ENCODE measurements around the gene NTNG1. TPM values are rescaled to one million over a fixed set of nuclear protein-coding genes. Genes with fewer than 3 reads are reported as not detected.

NTNG1 gene
- total RNA-seq (2021) = 1.0 and 1.5 TPM in 2 replicates
- long read RNA-seq = 0 reads

- H3K27ac ChIP-seq (ENCODE audit: insufficient read length, low read depth, low read length) = no peak within 1 kb of the TSS
Measured at GRCh38 chr1:107140703-107141490, at the start of gene NTNG1. Gene NTNG1 (plus strand): TSS chr1:107141039.

More at GRCh38 chr1:107140703-107141490, at the start of gene NTNG1:
- peak within 1 kb of the TSS; percentile 95 for H3K4me2 ChIP-seq (ENCODE audit: insufficient read depth, insufficient read length, low read length)
- no CpG with 5 or more reads among the region's 79 CpGs for whole genome bisulfite sequencing (ENCODE audit: extremely low coverage, insufficient read length, low lambda C conversion rate)
- peaks cover 26% of the 10 kb centered on the region for H3K27me3 Mint-ChIP-seq (ENCODE audit: low read depth)
- H3K79me1 ChIP-seq (ENCODE audit: insufficient read depth, low read depth, low read length, poor library complexity, severe bottlenecking) = no peaks in the 10 kb centered on the region
- H2BK5ac ChIP-seq (ENCODE audit: insufficient read length, low read length) = no peak within 1 kb of the TSS
- no peak within 1 kb of the TSS for H4K5ac ChIP-seq (ENCODE audit: insufficient read length, low read depth, low read length)
- H3K9ac ChIP-seq (ENCODE audit: extremely low read depth, insufficient read length, low read length) = peak within 1 kb of the TSS; percentile 36
- no peaks in the 10 kb centered on the region for H3K27me3 ChIP-seq (ENCODE audit: insufficient read depth, low read length)
- no peak for TF ChIP-seq CTCF (conservative IDR thresholded peaks at IDR 0.05)
- peaks cover 21% of the 10 kb centered on the region for H3K23me2 ChIP-seq (ENCODE audit: insufficient read length, low read depth, low read length, poor library complexity, severe bottlenecking)
- H3K4ac ChIP-seq (ENCODE audit: low read depth, low read length) = no peak within 1 kb of the TSS
- H3K4me1 ChIP-seq (ENCODE audit: insufficient read depth, low read length) = no peaks in the 10 kb centered on the region
- no peak within 1 kb of the TSS for H3K14ac ChIP-seq (ENCODE audit: insufficient read depth, low read length)
- no peaks in the 10 kb centered on the region; a peak in 1 of 5 replicates for H3K9me3 Mint-ChIP-seq
- no peak within 1 kb of the TSS for H2BK20ac ChIP-seq (ENCODE audit: low read depth, low read length, poor library complexity, severe bottlenecking)
- peak within 1 kb of the TSS; percentile 80 to 93 for H3K4me3 Mint-ChIP-seq
- H3K79me2 ChIP-seq (ENCODE audit: insufficient read depth, low read length) = no peaks in the 10 kb centered on the region
- peaks cover 22 to 27% of the 10 kb centered on the region in 2 experiments for H3K4me1 Mint-ChIP-seq
- H3K18ac ChIP-seq (ENCODE audit: insufficient read length, low read depth, low read length) = no peak within 1 kb of the TSS
- H3K56ac ChIP-seq (ENCODE audit: insufficient read length, low read depth, low read length) = no peak within 1 kb of the TSS
- H3K9me3 ChIP-seq (ENCODE audit: control insufficient read depth, low read depth, low read length) = no peaks in the 10 kb centered on the region
- H4K8ac ChIP-seq (replicated peaks; ENCODE audit: insufficient read length, low read depth, low read length) = no peak within 1 kb of the TSS
- H2AFZ ChIP-seq (ENCODE audit: low read length) = peak within 1 kb of the TSS; percentile 9
- no peak within 1 kb of the TSS for H2BK15ac ChIP-seq (ENCODE audit: low read depth, low read length)
- no peak within 1 kb of the TSS for H4K91ac ChIP-seq (ENCODE audit: insufficient read length, low read depth, low read length)
- DNase-seq = peak; percentile 45
- no peak within 1 kb of the TSS for H3T11ph ChIP-seq (ENCODE audit: low read length)
- no peak within 1 kb of the TSS for H2BK120ac ChIP-seq (ENCODE audit: low read depth, low read length, poor library complexity, severe bottlenecking)
- no peak within 1 kb of the TSS for H2BK12ac ChIP-seq (ENCODE audit: insufficient read length, low read depth, low read length)
- no peak within 1 kb of the TSS for H2AK5ac ChIP-seq (ENCODE audit: insufficient read length, low read length)
- no peak within 1 kb of the TSS for H3K23ac ChIP-seq (ENCODE audit: insufficient read length, low read depth, low read length)
- H4K20me1 ChIP-seq (ENCODE audit: control insufficient read depth, insufficient read depth, insufficient read length) = no peaks in the 10 kb centered on the region
- peak within 1 kb of the TSS in 1 of 3 experiments; percentile 62; a peak in 3 of 7 replicates for H3K27ac Mint-ChIP-seq
- H3K36me3 Mint-ChIP-seq (ENCODE audit: insufficient read depth in 1 of 3, low read depth in 3 of 3) = no peaks in the 10 kb centered on the region
